ENCODE measurements around the gene NPC1. TPM values are rescaled to one million over a fixed set of nuclear protein-coding genes. Genes with fewer than 3 reads are reported as not detected.

Gene NPC1
- polyA plus RNA-seq, 10 donors, result 18.6 to 30.5 (median 25.2) TPM

- no peak for DNase-seq
Observed at GRCh38 chr18:23551978-23552377, 34.3 kb downstream of the NPC1 start.

- DNase-seq, result no peak
Observed at GRCh38 chr18:23550898-23551297, 35.4 kb downstream of the NPC1 start.

- DNase-seq, result no peak
Observed at GRCh38 chr18:23548719-23549118, 37.6 kb downstream of the NPC1 start.

GRCh38 chr18:23548275-23548674 lies 38.0 kb downstream of the NPC1 start:
- DNase-seq, result no peak

GRCh38 chr18:23547846-23548245 lies 38.5 kb downstream of the NPC1 start:
- DNase-seq, result no peak

- no peak for DNase-seq
Observed at GRCh38 chr18:23547306-23547705, 39.0 kb downstream of the NPC1 start.

GRCh38 chr18:23545247-23545789 lies 41.0 kb downstream of the NPC1 start:
- no peak for DNase-seq

- DNase-seq, result no peak
Observed at GRCh38 chr18:23542461-23542860, 43.8 kb downstream of the NPC1 start.

- DNase-seq, result no peak
Observed at GRCh38 chr18:23541349-23542093, 44.8 kb downstream of the NPC1 start.

GRCh38 chr18:23540867-23541266 lies 45.4 kb downstream of the NPC1 start:
- peak in 1 of 3 donors; percentile 22 for DNase-seq

- no peak for DNase-seq
Observed at GRCh38 chr18:23539911-23540525, 46.3 kb downstream of the NPC1 start.

GRCh38 chr18:23539296-23539695 lies 47.0 kb downstream of the NPC1 start:
- DNase-seq, result no peak

- no peak for DNase-seq
Observed at GRCh38 chr18:23538870-23539269, 47.4 kb downstream of the NPC1 start.

- peak in 2 of 3 donors; percentile 28 to 33 for DNase-seq
Observed at GRCh38 chr18:23538001-23538400, 48.3 kb downstream of the NPC1 start.

GRCh38 chr18:23537274-23537673 lies 49.0 kb downstream of the NPC1 start:
- no peak for DNase-seq

GRCh38 chr18:23536204-23536603 lies 50.1 kb downstream of the NPC1 start:
- peak; percentile 31 to 46 (median 42) for DNase-seq

GRCh38 chr18:23534276-23534675 lies 52.0 kb downstream of the NPC1 start:
- no peak for DNase-seq

- DNase-seq, result no peak
Observed at GRCh38 chr18:23532848-23533247, 53.5 kb downstream of the NPC1 start.

- DNase-seq, result no peak
Observed at GRCh38 chr18:23531912-23532311, 54.4 kb downstream of the NPC1 start.

- no peak for DNase-seq
Observed at GRCh38 chr18:23530195-23530594, 56.1 kb downstream of the NPC1 start.

- no peak for DNase-seq
Observed at GRCh38 chr18:23529604-23530003, 56.7 kb downstream of the NPC1 start.

GRCh38 chr18:23528580-23529472 lies 57.5 kb downstream of the NPC1 start:
- no peak for DNase-seq

Measured in muscle of back (tissue), 11 donors.